Suprapubic skin (tissue), 4 donors: ENCODE results near the gene CFLAR. TPM values are rescaled to one million over a fixed set of nuclear protein-coding genes. Genes with fewer than 3 reads are reported as not detected.

Source experiments
- DNase-seq, 2 donors: peaks; one replicate each; pipeline ENCODE4 v3.0.0-alpha.2; 2019; ENCODE audit warnings: low spot score in 2 of 2
- H3K27ac ChIP-seq: fragments of 200-600 bp; sonication (generic); one replicate; pipeline ENCODE4 v1.5.1; 2019
- H3K27me3 ChIP-seq: fragments of 200-600 bp; sonication (generic); one replicate; pipeline ENCODE4 v1.5.1; 2019
- H3K36me3 ChIP-seq: fragments of 200-600 bp; sonication (generic); one replicate; pipeline ENCODE4 v1.5.1; 2019
- H3K4me1 ChIP-seq: fragments of 200-600 bp; sonication (generic); one replicate; pipeline ENCODE4 v1.5.1; 2019
- H3K4me3 ChIP-seq: fragments of 200-600 bp; sonication (generic); one replicate; pipeline ENCODE4 v1.5.1; 2019; ENCODE audit warnings: mild to moderate bottlenecking
- H3K9me3 ChIP-seq: fragments of 200-600 bp; sonication (generic); one replicate; pipeline ENCODE4 v1.5.1; 2019
- CTCF ChIP-seq, 2 donors: fragments of 200-600 bp in 1 of 2; fragments of 450-650 bp in 1 of 2; sonication (generic) in 1 of 2; IDR thresholded peaks; one replicate each; pipeline ENCODE4 v1.5.1; 2016 to 2019; ENCODE audit warnings: antibody characterized with exemption in 2 of 2, mild to moderate bottlenecking in 1 of 2, moderate library complexity in 1 of 2
- EP300 ChIP-seq: sonication (generic); formaldehyde crosslinking; IDR thresholded peaks from one replicate; pipeline ENCODE4 v1.6.1; 2017; ENCODE audit warnings: antibody characterized with exemption
- POLR2A ChIP-seq, 2 donors: fragments of 450-650 bp; IDR thresholded peaks; one replicate each; pipeline ENCODE4 v1.6.1; 2017; ENCODE audit warnings: antibody characterized with exemption in 2 of 2, mild to moderate bottlenecking in 2 of 2, moderate library complexity in 2 of 2
- POLR2AphosphoS5 ChIP-seq, 3 donors: sonication (generic); formaldehyde crosslinking; IDR thresholded peaks; one replicate each; pipeline ENCODE4 v1.6.1; 2017; ENCODE audit warnings: antibody characterized with exemption in 3 of 3
- WGBS: methylation state at CpG from one replicate; pipeline ENCODE4 v1.1.5; 2018; 5-methylcytosine and 5-hydroxymethylcytosine counted together
- total RNA-seq, 4 donors: library from RNA; depleted of rRNA; stranded (reverse); fragments of >200 nt; gene quantifications; one replicate each; pipeline ENCODE4 v1.1.0, GENCODE V29; 2016

CFLAR gene
- total RNA-seq, 4 donors from 2014 or later = 116 to 250 (median 147) TPM

- Histone ChIP-seq H3K4me1 (peaks cover 95% of the 10 kb centered on the region), H3K36me3 (peaks cover 3% of the 10 kb centered on the region), H3K27me3 (no peaks in the 10 kb centered on the region), H3K4me3 (peak overlapping the region; percentile 36), H3K27ac (peak overlapping the region; percentile 88), H3K9me3 (no peaks in the 10 kb centered on the region)
- TF ChIP-seq EP300 = no peak
- TF ChIP-seq CTCF (IDR thresholded peaks at IDR 0.05) = no peak
- TF ChIP-seq POLR2A (IDR thresholded peaks at IDR 0.05) = no peak
- TF ChIP-seq POLR2AphosphoS5 (IDR thresholded peaks at IDR 0.05) = no peak
- DNase-seq = no peak
- WGBS = 37% methylated on average over 2 of the region's 2 CpGs
These were observed 11.2 kb downstream of the CFLAR start for GRCh38 chr2:201127152-201127511.

GRCh38 chr2:201127570-201127969, 11.6 kb downstream of the CFLAR start:
- Histone ChIP-seq H3K27ac (peak overlapping the region; percentile 88), H3K4me3 (peak overlapping the region; percentile 36), H3K9me3 (no peaks in the 10 kb centered on the region), H3K4me1 (peaks cover 95% of the 10 kb centered on the region), H3K36me3 (peaks cover 3% of the 10 kb centered on the region), H3K27me3 (no peaks in the 10 kb centered on the region)
- DNase-seq = no peak
- TF ChIP-seq CTCF (IDR thresholded peaks at IDR 0.05) = no peak
- TF ChIP-seq EP300 = no peak
- TF ChIP-seq POLR2AphosphoS5 (IDR thresholded peaks at IDR 0.05) = no peak
- TF ChIP-seq POLR2A (IDR thresholded peaks at IDR 0.05) = peak in 1 of 2 donors; percentile 20
- 9% methylated on average over 5 of the region's 5 CpGs for WGBS

DNA sequence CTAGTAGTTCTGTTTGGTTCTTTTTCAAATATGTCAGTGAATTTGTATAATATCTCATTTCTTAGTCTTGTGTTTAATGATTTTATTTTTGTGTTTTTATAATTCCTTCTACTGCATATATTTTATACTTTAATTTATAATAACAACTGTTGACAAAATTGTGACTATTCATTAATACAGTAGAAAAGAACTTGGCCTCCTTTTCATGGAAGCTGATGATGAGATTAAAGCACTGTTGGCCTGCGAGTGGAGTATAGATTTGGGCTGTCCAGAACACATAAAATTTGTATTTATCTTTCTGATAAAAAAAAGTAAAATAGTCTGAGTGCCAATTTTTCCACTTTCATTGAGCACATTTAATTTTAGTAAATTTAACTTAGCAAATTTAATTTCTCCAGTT, 12.1 kb downstream of the CFLAR start:
- WGBS = 57% methylated on average over 1 of the region's 1 CpG
- no peaks in the 10 kb centered on the region for H3K9me3 ChIP-seq
- H3K27ac ChIP-seq = peak overlapping the region; percentile 88
- no peak for TF ChIP-seq POLR2A (IDR thresholded peaks at IDR 0.05)
- no peak for TF ChIP-seq CTCF (IDR thresholded peaks at IDR 0.05)
- TF ChIP-seq POLR2AphosphoS5 (IDR thresholded peaks at IDR 0.05) = no peak
- no peak for TF ChIP-seq EP300
- no peak for DNase-seq
- H3K27me3 ChIP-seq = no peaks in the 10 kb centered on the region
- H3K4me3 ChIP-seq = peak overlapping the region; percentile 36
- H3K4me1 ChIP-seq = peaks cover 95% of the 10 kb centered on the region
- peaks cover 6% of the 10 kb centered on the region for H3K36me3 ChIP-seq

GRCh38 chr2:201128933-201129505, 13.1 kb downstream of the CFLAR start:
- Histone ChIP-seq H3K4me1 (peaks cover 85% of the 10 kb centered on the region), H3K9me3 (no peaks in the 10 kb centered on the region), H3K27me3 (no peaks in the 10 kb centered on the region), H3K36me3 (peaks cover 15% of the 10 kb centered on the region), H3K27ac (peak overlapping the region; percentile 88), H3K4me3 (no peak overlapping the region)
- WGBS = 30% methylated on average over 4 of the region's 4 CpGs
- TF ChIP-seq POLR2A (IDR thresholded peaks at IDR 0.05) (no peak), EP300 (no peak), POLR2AphosphoS5 (IDR thresholded peaks at IDR 0.05) (no peak), CTCF (IDR thresholded peaks at IDR 0.05) (no peak)
- no peak for DNase-seq

- no peaks in the 10 kb centered on the region for H3K9me3 ChIP-seq
- no peaks in the 10 kb centered on the region for H3K27me3 ChIP-seq
- DNase-seq = no peak
- 64% methylated on average over 3 of the region's 3 CpGs for WGBS
- peak overlapping the region; percentile 88 for H3K27ac ChIP-seq
- peaks cover 30% of the 10 kb centered on the region for H3K36me3 ChIP-seq
- no peak overlapping the region for H3K4me3 ChIP-seq
- TF ChIP-seq POLR2AphosphoS5 (IDR thresholded peaks at IDR 0.05) (no peak), POLR2A (IDR thresholded peaks at IDR 0.05) (no peak), EP300 (no peak), CTCF (IDR thresholded peaks at IDR 0.05) (no peak)
- H3K4me1 ChIP-seq = peaks cover 81% of the 10 kb centered on the region
These were observed 14.7 kb downstream of the CFLAR start for GRCh38 chr2:201130524-201131186.
